ENCODE measurements around the gene ISY1.

- no peak for TF ChIP-seq CTCF (IDR thresholded peaks at IDR 0.05 in 4 of 5, conservative IDR thresholded peaks at IDR 0.05 in 1 of 5)
- TF ChIP-seq POLR2A (IDR thresholded peaks at IDR 0.05): no peak
Observed at GRCh38 chr3:129204473-129204872, 43.6 kb upstream of the ISY1 start.

Measured in gastrocnemius medialis (tissue), 4 donors.